GM12878 (cell line): Measurements from ENCODE around the gene TTC23. TPM values are rescaled to one million over a fixed set of nuclear protein-coding genes. Genes with fewer than 3 reads are reported as not detected.

Source experiments
- ATAC-seq: fragments of 200-7000 bp; cut with Tn5 transposase; 3 replicates; pipeline ENCODE4 v1.9.1; 2020; ENCODE audit warnings: mild to moderate bottlenecking, moderate library complexity
- BruUV-seq: library from RNA; stranded (reverse); fragments of 400-500 nt; replicated peaks from 2 replicates; lab custom pipeline; 2021; lab: Mats Ljungman, UMichigan
- CTCF ChIA-PET: fragments of 300-600 bp; sonication (Branson Sonifier 250); formaldehyde crosslinking; extraction: SDS; loops from one replicate; lab custom pipeline; 2021; ENCODE audit warnings: inconsistent platforms; lab: Yijun Ruan, JAX
- POLR2A ChIA-PET: fragments of 350-600 bp; formaldehyde crosslinking; extraction: SDS; loops from one replicate; lab custom pipeline; 2021; ENCODE audit warnings: inconsistent platforms; lab: Charles Lee
- RAD21 ChIA-PET: fragments of 300-600 bp; sonication (Branson Sonifier 250); formaldehyde crosslinking; loops from one replicate; lab custom pipeline; 2023; ENCODE audit warnings: antibody characterized with exemption; ENCODE audit not compliant: unreplicated experiment; lab: Charles Lee
- SMC1A ChIA-PET: fragments of 300-600 bp; sonication (Branson Sonifier 250); formaldehyde crosslinking; loops from one replicate; lab custom pipeline; 2023; ENCODE audit not compliant: unreplicated experiment, uncharacterized antibody; lab: Charles Lee
- DNase-seq: peaks from one replicate; pipeline ENCODE4 v3.0.0-alpha.2; 2011; ENCODE audit warnings: low read depth, low spot score
- FAIRE-seq: peaks from 3 replicates; lab custom pipeline; 2011; peaks lifted over from hg19 to GRCh38; lab: Jason Lieb, UNC
- H2AFZ ChIP-seq: 2 replicates; pipeline ENCODE4 v1.6.0; 2011; ENCODE audit warnings: low read depth, low read length, control low read depth; ENCODE audit not compliant: control insufficient read depth
- H3K27ac ChIP-seq: 2 replicates; pipeline ENCODE4 v1.5.1; 2011; ENCODE audit warnings: control low read depth; ENCODE audit not compliant: control insufficient read depth, insufficient read depth
- H3K27me3 ChIP-seq, 2 experiments: replicated peaks in 1 of 2; 2 replicates each; pipeline versions ENCODE4 v1.6.0 to v1.6.1; 2011; ENCODE audit warnings: low read length in 1 of 2; ENCODE audit not compliant: control insufficient read depth in 2 of 2, insufficient read depth in 2 of 2
- H3K36me3 ChIP-seq, 2 experiments: 2 replicates each; pipeline ENCODE4 v1.5.1; 2011; ENCODE audit warnings: low read length in 1 of 2; ENCODE audit not compliant: control insufficient read depth in 2 of 2, insufficient read depth in 2 of 2
- H3K4me1 ChIP-seq: 2 replicates; pipeline ENCODE4 v1.6.1; 2011; ENCODE audit warnings: mild to moderate bottlenecking, low read length, moderate library complexity, mixed read lengths; ENCODE audit not compliant: control insufficient read depth, insufficient read depth
- H3K4me2 ChIP-seq: 2 replicates; pipeline ENCODE4 v1.6.0; 2011; ENCODE audit warnings: control low read depth; ENCODE audit not compliant: control insufficient read depth, insufficient read depth
- H3K4me3 ChIP-seq: fragments of 200-600 bp; sonication (generic); 2 replicates; pipeline ENCODE4 v1.5.1; 2016
- H3K79me2 ChIP-seq: 2 replicates; pipeline ENCODE4 v1.6.0; 2011; ENCODE audit warnings: low read length; ENCODE audit not compliant: control insufficient read depth, insufficient read depth
- H3K9ac ChIP-seq: 2 replicates; pipeline ENCODE4 v1.8.0; 2011; ENCODE audit warnings: low read length, control low read depth, mixed read lengths; ENCODE audit not compliant: control insufficient read depth, insufficient read depth
- H3K9me3 ChIP-seq: replicated peaks from 3 replicates; pipeline ENCODE4 v1.5.1; 2011; ENCODE audit warnings: mild to moderate bottlenecking, low read length; ENCODE audit not compliant: control insufficient read depth, insufficient read depth
- H4K20me1 ChIP-seq: 2 replicates; pipeline ENCODE4 v1.6.0; 2011; ENCODE audit not compliant: control insufficient read depth, insufficient read depth
- CBFB ChIP-seq: IDR thresholded peaks from 2 replicates; pipeline ENCODE4 v1.6.1; 2016; ENCODE audit warnings: antibody characterized with exemption, low read depth
- CBX3 ChIP-seq: fragments of 200-600 bp; sonication (generic); IDR thresholded peaks from 2 replicates; pipeline ENCODE4 v1.6.1; 2016; ENCODE audit warnings: low read depth, borderline replicate concordance
- DPF2 ChIP-seq: fragments of 450-650 bp; IDR thresholded peaks from 2 replicates; pipeline ENCODE4 v1.6.1; 2017; ENCODE audit warnings: mild to moderate bottlenecking
- EZH2 ChIP-seq: IDR thresholded peaks from 2 replicates; pipeline ENCODE4 v1.6.1; 2012; ENCODE audit warnings: low read depth, mild to moderate bottlenecking, control low read depth, inconsistent platforms, low read length, borderline replicate concordance; ENCODE audit not compliant: control insufficient read depth
- IRF5 ChIP-seq: fragments of 450-650 bp; IDR thresholded peaks from 2 replicates; pipeline ENCODE4 v1.6.1; 2017; ENCODE audit warnings: borderline replicate concordance
- MEF2A ChIP-seq: IDR thresholded peaks from 2 replicates; pipeline ENCODE4 v1.6.1; 2011; ENCODE audit warnings: low read depth, mild to moderate bottlenecking, low read length, moderate library complexity; ENCODE audit not compliant: insufficient read depth
- NFYB ChIP-seq: IDR thresholded peaks from 2 replicates; pipeline ENCODE4 v1.6.1; 2011; ENCODE audit warnings: low read depth, mild to moderate bottlenecking, low read length, improper control_type of control experiment, moderate library complexity; ENCODE audit not compliant: insufficient read depth
- NRF1 ChIP-seq: conservative IDR thresholded peaks from 2 replicates; pipeline ENCODE4 v1.6.1; 2011; ENCODE audit warnings: mild to moderate bottlenecking, low read depth, low read length, improper control_type of control experiment
- RCOR1 ChIP-seq: conservative IDR thresholded peaks from 2 replicates; pipeline ENCODE4 v1.6.1; 2012; ENCODE audit warnings: low read depth, low read length, improper control_type of control experiment
- ZBED1 ChIP-seq: IDR thresholded peaks from 2 replicates; pipeline ENCODE4 v1.6.1; 2016; ENCODE audit warnings: borderline replicate concordance
- ZSCAN29 ChIP-seq: fragments of 450-650 bp; IDR thresholded peaks from 2 replicates; pipeline ENCODE4 v1.6.1; 2017; ENCODE audit warnings: mild to moderate bottlenecking, moderate library complexity
- ZZZ3 ChIP-seq: IDR thresholded peaks from 2 replicates; pipeline ENCODE4 v1.6.1; 2011; ENCODE audit warnings: low read depth; ENCODE audit not compliant: control insufficient read depth, insufficient read length
- in situ Hi-C: fragments of 300-500 bp; cut with MboI; formaldehyde crosslinking; loops from 9 replicates; pipeline ENCODE4 v1.14.3; 2018; ENCODE audit warnings: mixed read lengths
- intact Hi-C: fragments of 100-400 bp; cut with micrococcal nuclease; formaldehyde crosslinking; loops from one replicate; pipeline ENCODE4 v1.14.2; 2022; ENCODE audit not compliant: unreplicated experiment
- polyA plus RNA-seq, 11 experiments: library from polyadenylated mRNA; depleted of rRNA in 4 of 11; unstranded in 6 of 11; stranded (reverse) in 5 of 11; fragments of >200 nt; fragmentation: Nextera tagmentation in 4 of 11; fragmentation: Illumina TruSeq in 1 of 11; extraction: Ambion mirVana in 4 of 11; extraction: Trizol in 1 of 11; gene quantifications; 1 replicate in 1 of 11; 2 replicates in 10 of 11; pipeline versions ENCODE4 v1.2.1 to v1.2.3, GENCODE V29; 2011 to 2016; ENCODE audit warnings: inconsistent platforms in 2 of 11, missing spikeins in 2 of 11, low read depth in 1 of 11
- total RNA-seq, 4 experiments: library from RNA; depleted of rRNA in 3 of 4; stranded (reverse); fragments of >200 nt in 3 of 4; fragmentation: Illumina TruSeq in 1 of 4; extraction: Trizol in 1 of 4; gene quantifications; 2 replicates each; pipeline versions ENCODE4 v1.2.1 to v1.2.3, GENCODE V29; 2013 to 2021
- TF ChIP-seq, protein P1 (sequence below): fragments of 450-650 bp; formaldehyde crosslinking; IDR thresholded peaks from 2 replicates; pipeline ENCODE4 v1.4.0; 2022; ENCODE audit warnings: mild to moderate bottlenecking, moderate library complexity

The TTC23 gene
- total and polyA plus RNA-seq, 10 of the 15 experiments (the other 5 are each of a cell fraction or from before 2014, with no cell fraction given), result 1.2 to 9.0 (median 6.5) TPM

GRCh38 chr15:99291643-99292042 is 42.3 kb upstream of the TTC23 start:
- TF ChIP-seq ZZZ3, result no peak
- no peak for TF ChIP-seq DPF2
- TF ChIP-seq EZH2, result no peak
- intact Hi-C loops (no loop called here), in situ Hi-C loops (no loop called here)
- Histone ChIP-seq H3K4me3 (no peak overlapping the region), H3K4me2 (no peak overlapping the region), H3K27ac (no peak overlapping the region), H3K4me1 (no peaks in the 10 kb centered on the region), H3K79me2 (no peaks in the 10 kb centered on the region), H3K27me3 (no peaks in the 10 kb centered on the region), H3K36me3 (no peaks in the 10 kb centered on the region; a peak in 1 of 4 replicates), H2AFZ (no peak overlapping the region), H4K20me1 (no peaks in the 10 kb centered on the region), H3K9me3 (peaks cover 5% of the 10 kb centered on the region; the same call in 2 of the 3 replicates), H3K9ac (no peak overlapping the region)
- ChIA-PET CTCF (interaction anchor here (0.7 to 1.3 kb wide), 2 partner anchors 180 to 410 kb away, joined by 3 to 4 read pairs; no protein-coding TSS in a partner anchor), SMC1A (no interaction called here), POLR2A (interaction anchor here (0.6 kb wide), 1 partner anchor 146 kb away, joined by 3 read pairs; no protein-coding TSS in a partner anchor), RAD21 (no interaction called here)
- DNase-seq, result no peak
- no TSS peak for BruUV-seq
- FAIRE-seq, result no peak
- no peak for ATAC-seq

GRCh38 chr15:99283717-99284116 is 34.3 kb upstream of the TTC23 start:
- no peak overlapping the region for H3K4me2 ChIP-seq
- no peaks in the 10 kb centered on the region for H3K4me1 ChIP-seq
- H3K36me3 ChIP-seq, result no peaks in the 10 kb centered on the region
- no peaks in the 10 kb centered on the region for H3K27me3 ChIP-seq
- in situ Hi-C loops, result no loop called here
- no peak overlapping the region for H3K27ac ChIP-seq
- no peak overlapping the region for H2AFZ ChIP-seq
- RAD21 ChIA-PET, result interaction anchor here (1.0 to 8.3 kb wide), 2 partner anchors 11 to 421 kb away, joined by 4 to 111 read pairs; no protein-coding TSS in a partner anchor
- BruUV-seq, result no TSS peak
- H3K79me2 ChIP-seq, result no peaks in the 10 kb centered on the region
- H3K9ac ChIP-seq, result no peak overlapping the region
- intact Hi-C loops, result loop anchor here (1.0 to 5.0 kb wide), 2 partner anchors 284 to 447 kb away; partner anchors contain the start of gene MEF2A
- CTCF ChIA-PET, result interaction anchor here (1.0 to 5.8 kb wide), 5 partner anchors 11 to 419 kb away, joined by 3 to 117 read pairs (median 34); no protein-coding TSS in a partner anchor
- SMC1A ChIA-PET, result interaction anchor here (1.4 to 8.4 kb wide), 2 partner anchors 11 to 419 kb away, joined by 4 to 151 read pairs; no protein-coding TSS in a partner anchor
- H3K9me3 ChIP-seq, result no peaks in the 10 kb centered on the region; the same call in 2 of the 3 replicates
- FAIRE-seq, result no peak
- no peaks in the 10 kb centered on the region for H4K20me1 ChIP-seq
- no peak for ATAC-seq
- DNase-seq, result no peak
- H3K4me3 ChIP-seq, result no peak overlapping the region
- POLR2A ChIA-PET, result no interaction called here
- no peak for TF ChIP-seq MEF2A
- TF ChIP-seq ZBED1, result no peak
- TF ChIP-seq IRF5, result no peak
- no peak for TF ChIP-seq RCOR1
- TF ChIP-seq NRF1, result no peak
- no peak for TF ChIP-seq CBFB
- no peak for TF ChIP-seq NFYB
- TF ChIP-seq, protein P1, sequence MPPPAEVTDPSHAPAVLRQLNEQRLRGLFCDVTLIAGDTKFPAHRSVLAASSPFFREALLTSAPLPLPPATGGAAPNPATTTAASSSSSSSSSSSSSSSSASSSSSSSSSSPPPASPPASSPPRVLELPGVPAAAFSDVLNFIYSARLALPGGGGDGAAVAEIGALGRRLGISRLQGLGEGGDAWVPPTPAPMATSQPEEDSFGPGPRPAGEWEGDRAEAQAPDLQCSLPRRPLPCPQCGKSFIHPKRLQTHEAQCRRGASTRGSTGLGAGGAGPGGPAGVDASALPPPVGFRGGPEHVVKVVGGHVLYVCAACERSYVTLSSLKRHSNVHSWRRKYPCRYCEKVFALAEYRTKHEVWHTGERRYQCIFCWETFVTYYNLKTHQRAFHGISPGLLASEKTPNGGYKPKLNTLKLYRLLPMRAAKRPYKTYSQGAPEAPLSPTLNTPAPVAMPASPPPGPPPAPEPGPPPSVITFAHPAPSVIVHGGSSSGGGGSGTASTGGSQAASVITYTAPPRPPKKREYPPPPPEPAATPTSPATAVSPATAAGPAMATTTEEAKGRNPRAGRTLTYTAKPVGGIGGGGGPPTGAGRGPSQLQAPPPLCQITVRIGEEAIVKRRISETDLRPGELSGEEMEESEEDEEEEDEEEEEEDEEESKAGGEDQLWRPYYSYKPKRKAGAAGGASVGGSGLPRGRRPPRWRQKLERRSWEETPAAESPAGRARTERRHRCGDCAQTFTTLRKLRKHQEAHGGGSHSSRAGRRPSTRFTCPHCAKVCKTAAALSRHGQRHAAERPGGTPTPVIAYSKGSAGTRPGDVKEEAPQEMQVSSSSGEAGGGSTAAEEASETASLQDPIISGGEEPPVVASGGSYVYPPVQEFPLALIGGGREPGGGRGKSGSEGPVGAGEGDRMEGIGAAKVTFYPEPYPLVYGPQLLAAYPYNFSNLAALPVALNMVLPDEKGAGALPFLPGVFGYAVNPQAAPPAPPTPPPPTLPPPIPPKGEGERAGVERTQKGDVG (CRISPR knock-in tag), result no peak
- no peak for TF ChIP-seq CBX3
- no peak for TF ChIP-seq ZSCAN29
